HG02763 (cell line): Measurements from ENCODE around the gene SIK3.

Source experiments
- ATAC-seq: cut with Tn5 transposase; IDR thresholded peaks from one replicate; pipeline ENCODE4 v1.9.1; 2021; ENCODE audit warnings: mild to moderate bottlenecking, moderate library complexity; ENCODE audit not compliant: unreplicated experiment

SIK3 gene

GRCh38 chr11:116829525-116830183, 268.6 kb downstream of the SIK3 start, which contains the start of gene APOC3:
TSS of gene APOC3 (plus strand) at chr11:116829907. CDS start at chr11:116830583, 676 bp downstream.
- ATAC-seq, result no peak

GRCh38 chr11:116828632-116829524, 269.4 kb downstream of the SIK3 start:
- ATAC-seq, result no peak

GRCh38 chr11:116827461-116827860, 270.8 kb downstream of the SIK3 start:
- no peak for ATAC-seq

GRCh38 chr11:116826751-116827431, 271.3 kb downstream of the SIK3 start:
- no peak for ATAC-seq

GRCh38 chr11:116825854-116826750, 272.1 kb downstream of the SIK3 start:
- no peak for ATAC-seq

- ATAC-seq, result no peak
Measured at GRCh38 chr11:116825434-116825833, 272.8 kb downstream of the SIK3 start.

GRCh38 chr11:116823031-116823843, 275.0 kb downstream of the SIK3 start, which contains the start of gene APOA4:
TSS of gene APOA4 (minus strand) at chr11:116823304. CDS start at chr11:116823191, 113 bp downstream.
- ATAC-seq, result no peak

- ATAC-seq, result no peak
Measured at GRCh38 chr11:116822575-116822974, 275.7 kb downstream of the SIK3 start.

GRCh38 chr11:116821050-116821918, 276.9 kb downstream of the SIK3 start:
- no peak for ATAC-seq

- no peak for ATAC-seq
Measured at GRCh38 chr11:116819049-116819448, 279.2 kb downstream of the SIK3 start.

GRCh38 chr11:116814502-116814901, 283.7 kb downstream of the SIK3 start:
- ATAC-seq, result no peak

- no peak for ATAC-seq
Measured at GRCh38 chr11:116813781-116814471, 284.3 kb downstream of the SIK3 start.

- no peak for ATAC-seq
Measured at GRCh38 chr11:116813170-116813569, 285.1 kb downstream of the SIK3 start.

GRCh38 chr11:116812109-116812508, 286.1 kb downstream of the SIK3 start:
- no peak for ATAC-seq

- ATAC-seq, result no peak
Measured at GRCh38 chr11:116811194-116811593, 287.0 kb downstream of the SIK3 start.

GRCh38 chr11:116808262-116809175, 289.7 kb downstream of the SIK3 start:
- no peak for ATAC-seq
